Activated T-cell treated with anti-CD3 and anti-CD28 coated beads, Interleukin-2, amount 50 U/mL, for 72 hours (primary cell): Measurements from ENCODE around the gene CSNK1G1. TPM values are rescaled to one million over a fixed set of nuclear protein-coding genes. Genes with fewer than 3 reads are reported as not detected.

Experiments used
- ATAC-seq, 2 donors: fragments of 150-1000 bp; cut with Tn5 transposase; replicated peaks in 1 of 2; 2 replicates each; pipeline ENCODE4 v1.10.0; 2021; ENCODE audit warnings: moderate library complexity in 2 of 2, mild to moderate bottlenecking in 1 of 2
- DNase-seq, 2 donors: peaks; one replicate each; pipeline ENCODE4 v3.0.0; 2021 to 2022; ENCODE audit warnings: mixed read lengths in 1 of 2
- H3K27ac Mint-ChIP-seq: one replicate; pipeline ENCODE4 v1.8.0; 2022; ENCODE audit warnings: mild to moderate bottlenecking, moderate library complexity, mixed read lengths
- H3K27me3 Mint-ChIP-seq: one replicate; pipeline ENCODE4 v1.8.0; 2022; ENCODE audit warnings: low read depth, mixed read lengths
- H3K36me3 Mint-ChIP-seq, 2 donors: one replicate each; pipeline ENCODE4 v1.8.0; 2022; ENCODE audit warnings: mixed read lengths in 2 of 2, mild to moderate bottlenecking in 1 of 2; ENCODE audit not compliant: insufficient read depth in 2 of 2
- H3K4me1 Mint-ChIP-seq: one replicate; pipeline ENCODE4 v1.8.0; 2022; ENCODE audit warnings: low read depth, mixed read lengths
- H3K4me3 Mint-ChIP-seq, 2 donors: one replicate each; pipeline ENCODE4 v1.8.0; 2022; ENCODE audit warnings: mild to moderate bottlenecking in 2 of 2, mixed read lengths in 2 of 2, moderate library complexity in 2 of 2
- H3K9me3 Mint-ChIP-seq, 2 donors: one replicate each; pipeline ENCODE4 v1.8.0; 2022; ENCODE audit warnings: mixed read lengths in 2 of 2
- total RNA-seq, 2 donors: library from RNA; stranded (reverse); gene quantifications; one replicate each; pipeline ENCODE4 v1.2.3, GENCODE V29; 2022

The CSNK1G1 gene
- total RNA-seq, 2 donors from 2014 or later = 29.4 to 31.3 TPM

GRCh38 chr15:64148168-64148567 lies 207.8 kb downstream of the CSNK1G1 start:
- H3K27ac Mint-ChIP-seq = no peak overlapping the region
- no peak for DNase-seq
- no peaks in the 10 kb centered on the region for H3K36me3 Mint-ChIP-seq
- H3K27me3 Mint-ChIP-seq = peaks cover 13% of the 10 kb centered on the region
- no peaks in the 10 kb centered on the region for H3K9me3 Mint-ChIP-seq
- ATAC-seq = no peak
- H3K4me1 Mint-ChIP-seq = peaks cover 24% of the 10 kb centered on the region
- H3K4me3 Mint-ChIP-seq = no peak overlapping the region

- ATAC-seq = no peak
- peaks cover 6% of the 10 kb centered on the region for H3K27me3 Mint-ChIP-seq
- H3K4me3 Mint-ChIP-seq = no peak overlapping the region
- H3K27ac Mint-ChIP-seq = no peak overlapping the region
- no peaks in the 10 kb centered on the region for H3K9me3 Mint-ChIP-seq
- H3K36me3 Mint-ChIP-seq = no peaks in the 10 kb centered on the region
- peaks cover 17% of the 10 kb centered on the region for H3K4me1 Mint-ChIP-seq
- no peak for DNase-seq
These were observed 208.9 kb downstream of the CSNK1G1 start for GRCh38 chr15:64146885-64147681.

- H3K36me3 Mint-ChIP-seq = no peaks in the 10 kb centered on the region
- H3K27me3 Mint-ChIP-seq = peaks cover 6% of the 10 kb centered on the region
- H3K9me3 Mint-ChIP-seq = no peaks in the 10 kb centered on the region
- ATAC-seq (no peak), DNase-seq (no peak)
- no peak overlapping the region for H3K4me3 Mint-ChIP-seq
- no peak overlapping the region for H3K27ac Mint-ChIP-seq
- peaks cover 17% of the 10 kb centered on the region for H3K4me1 Mint-ChIP-seq
These were observed 209.5 kb downstream of the CSNK1G1 start for GRCh38 chr15:64146520-64146884.

- H3K27me3 Mint-ChIP-seq = peaks cover 4% of the 10 kb centered on the region
- ATAC-seq (no peak), DNase-seq (no peak)
- H3K27ac Mint-ChIP-seq = no peak overlapping the region
- H3K9me3 Mint-ChIP-seq = no peaks in the 10 kb centered on the region
- peaks cover 16% of the 10 kb centered on the region for H3K4me1 Mint-ChIP-seq
- no peaks in the 10 kb centered on the region for H3K36me3 Mint-ChIP-seq
- no peak overlapping the region for H3K4me3 Mint-ChIP-seq
These were observed 209.9 kb downstream of the CSNK1G1 start for GRCh38 chr15:64146041-64146440.

- no peaks in the 10 kb centered on the region for H3K36me3 Mint-ChIP-seq
- no peak overlapping the region for H3K27ac Mint-ChIP-seq
- no peaks in the 10 kb centered on the region for H3K27me3 Mint-ChIP-seq
- peaks cover 6% of the 10 kb centered on the region for H3K4me1 Mint-ChIP-seq
- H3K9me3 Mint-ChIP-seq = no peaks in the 10 kb centered on the region
- DNase-seq = no peak
- ATAC-seq = no peak
- H3K4me3 Mint-ChIP-seq = no peak overlapping the region
These were observed 211.2 kb downstream of the CSNK1G1 start for GRCh38 chr15:64144565-64145281.

- ATAC-seq = no peak
- Mint-ChIP-seq H3K27me3 (no peaks in the 10 kb centered on the region), H3K4me1 (peaks cover under 1% of the 10 kb centered on the region), H3K4me3 (no peak overlapping the region), H3K36me3 (no peaks in the 10 kb centered on the region), H3K27ac (no peak overlapping the region), H3K9me3 (no peaks in the 10 kb centered on the region)
- DNase-seq = no peak
These were observed 211.8 kb downstream of the CSNK1G1 start for GRCh38 chr15:64144192-64144564.

- H3K27ac Mint-ChIP-seq = no peak overlapping the region
- H3K27me3 Mint-ChIP-seq = no peaks in the 10 kb centered on the region
- DNase-seq (no peak), ATAC-seq (no peak)
- H3K36me3 Mint-ChIP-seq = no peaks in the 10 kb centered on the region
- H3K4me1 Mint-ChIP-seq = no peaks in the 10 kb centered on the region
- no peak overlapping the region for H3K4me3 Mint-ChIP-seq
- H3K9me3 Mint-ChIP-seq = no peaks in the 10 kb centered on the region
These were observed 212.7 kb downstream of the CSNK1G1 start for GRCh38 chr15:64143276-64143675.

GRCh38 chr15:64141798-64142512 lies 214.0 kb downstream of the CSNK1G1 start:
- no peaks in the 10 kb centered on the region for H3K27me3 Mint-ChIP-seq

GRCh38 chr15:64138331-64138941 lies 217.5 kb downstream of the CSNK1G1 start:
- H3K36me3 Mint-ChIP-seq = peaks cover 0 to 1% of the 10 kb centered on the region in 2 donors

More at GRCh38 chr15:64141798-64142512, 214.0 kb downstream of the CSNK1G1 start:
- Mint-ChIP-seq H3K4me3 (no peak overlapping the region), H3K9me3 (no peaks in the 10 kb centered on the region), H3K36me3 (peaks cover 0 to 1% of the 10 kb centered on the region in 2 donors), H3K27ac (peak overlapping the region; percentile 7), H3K4me1 (no peaks in the 10 kb centered on the region)
- no peak for DNase-seq
- no peak for ATAC-seq

GRCh38 chr15:64137226-64137833 lies 218.6 kb downstream of the CSNK1G1 start:
- Mint-ChIP-seq H3K27me3 (no peaks in the 10 kb centered on the region), H3K36me3 (peaks cover 1 to 4% of the 10 kb centered on the region in 2 donors), H3K9me3 (no peaks in the 10 kb centered on the region), H3K4me3 (no peak overlapping the region), H3K27ac (no peak overlapping the region), H3K4me1 (no peaks in the 10 kb centered on the region)
- ATAC-seq (no peak), DNase-seq (no peak)

More at GRCh38 chr15:64138331-64138941, 217.5 kb downstream of the CSNK1G1 start:
- Mint-ChIP-seq H3K27ac (peak overlapping the region; percentile 54), H3K9me3 (no peaks in the 10 kb centered on the region), H3K4me1 (no peaks in the 10 kb centered on the region), H3K27me3 (no peaks in the 10 kb centered on the region), H3K4me3 (no peak overlapping the region)
- ATAC-seq = no peak
- no peak for DNase-seq

GRCh38 chr15:64136347-64136746 lies 219.6 kb downstream of the CSNK1G1 start:
- no peak for ATAC-seq
- Mint-ChIP-seq H3K4me1 (no peaks in the 10 kb centered on the region), H3K36me3 (peaks cover 2 to 8% of the 10 kb centered on the region in 2 donors), H3K27me3 (no peaks in the 10 kb centered on the region), H3K4me3 (no peak overlapping the region), H3K27ac (no peak overlapping the region), H3K9me3 (no peaks in the 10 kb centered on the region)
- DNase-seq = no peak

- Mint-ChIP-seq H3K27me3 (no peaks in the 10 kb centered on the region), H3K36me3 (peaks cover 5 to 12% of the 10 kb centered on the region in 2 donors), H3K4me1 (no peaks in the 10 kb centered on the region), H3K9me3 (no peaks in the 10 kb centered on the region), H3K27ac (no peak overlapping the region), H3K4me3 (no peak overlapping the region)
- ATAC-seq = no peak
- no peak for DNase-seq
These were observed 221.6 kb downstream of the CSNK1G1 start for GRCh38 chr15:64134345-64134829.
